GM18861 (cell line): ENCODE measurements around the gene PBX1.

Source experiments
- ATAC-seq: cut with Tn5 transposase; IDR thresholded peaks from one replicate; pipeline ENCODE4 v1.9.1; 2021; ENCODE audit not compliant: unreplicated experiment

The PBX1 gene

DNA sequence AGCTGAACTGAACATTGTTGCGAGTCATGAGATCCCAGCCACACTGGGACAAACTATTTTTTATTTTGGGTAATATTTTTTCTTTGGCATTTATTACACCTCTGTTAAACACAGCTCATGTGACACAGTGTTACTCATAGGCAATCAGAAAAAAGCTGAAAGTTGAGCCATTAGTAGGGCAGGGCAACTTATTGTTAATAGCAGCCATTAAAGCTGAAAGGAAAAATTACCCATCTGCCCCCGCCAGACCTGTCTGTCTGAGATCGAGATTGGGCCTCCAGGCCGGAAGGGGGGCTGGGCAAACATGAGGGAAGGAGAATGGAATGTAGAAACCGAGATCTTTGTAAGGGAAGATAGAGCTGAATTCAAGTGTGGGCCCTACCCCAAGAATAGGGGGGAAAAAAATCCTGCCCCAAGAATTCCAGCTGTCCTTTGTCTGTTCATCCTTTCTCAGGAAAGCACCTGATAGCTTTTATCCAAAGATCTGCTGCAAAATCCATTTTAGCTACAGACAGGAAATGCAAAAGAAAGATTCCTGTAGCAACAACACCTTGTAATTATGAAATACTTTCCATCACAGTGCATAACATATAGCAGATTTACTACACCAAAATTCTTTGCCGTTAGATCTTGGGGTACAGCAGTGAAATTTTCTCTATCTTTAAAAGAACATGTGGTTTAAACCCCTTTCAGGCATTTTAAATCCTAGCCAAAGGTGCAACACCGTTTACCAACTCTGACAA is 212.8 kb downstream of the PBX1 start:
- no peak for ATAC-seq

DNA sequence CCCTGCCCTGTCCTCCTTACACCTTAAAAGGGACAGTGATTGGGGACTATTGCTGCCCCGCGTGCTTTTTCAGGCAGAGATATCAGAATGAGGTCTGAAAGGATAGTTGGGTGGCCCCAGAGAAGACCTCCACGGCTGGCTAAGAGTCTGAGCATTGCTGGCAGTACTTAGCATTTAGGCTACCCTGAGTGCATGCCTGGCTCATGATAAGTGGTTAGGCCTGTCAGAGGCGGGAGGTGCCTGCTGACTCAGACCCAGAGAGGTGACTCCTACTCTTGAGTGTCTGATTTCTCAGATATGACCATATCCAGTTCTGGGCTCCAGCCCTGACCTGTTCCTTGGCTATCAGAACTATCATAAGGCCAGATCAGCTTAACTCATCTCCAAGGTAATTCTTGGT is 213.7 kb downstream of the PBX1 start:
- no peak for ATAC-seq

DNA sequence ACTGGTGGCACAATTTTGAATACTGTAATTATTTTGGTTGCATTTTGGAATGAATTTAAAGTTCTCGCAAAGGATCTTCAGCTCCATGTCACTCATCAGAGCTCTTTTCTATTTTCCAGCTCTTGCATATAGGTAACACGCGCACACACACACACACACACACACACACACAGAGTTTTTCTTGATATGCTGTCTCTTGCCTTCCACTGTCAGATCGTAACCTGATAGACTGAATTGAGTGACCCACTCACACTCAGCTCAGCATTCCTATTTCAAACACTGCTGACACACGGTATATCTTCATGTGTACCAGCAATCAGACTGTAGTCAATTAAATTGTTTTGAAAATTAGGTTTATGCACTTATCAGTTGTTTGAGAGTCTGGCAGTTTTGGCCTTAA is 214.1 kb downstream of the PBX1 start:
- ATAC-seq, result no peak

DNA sequence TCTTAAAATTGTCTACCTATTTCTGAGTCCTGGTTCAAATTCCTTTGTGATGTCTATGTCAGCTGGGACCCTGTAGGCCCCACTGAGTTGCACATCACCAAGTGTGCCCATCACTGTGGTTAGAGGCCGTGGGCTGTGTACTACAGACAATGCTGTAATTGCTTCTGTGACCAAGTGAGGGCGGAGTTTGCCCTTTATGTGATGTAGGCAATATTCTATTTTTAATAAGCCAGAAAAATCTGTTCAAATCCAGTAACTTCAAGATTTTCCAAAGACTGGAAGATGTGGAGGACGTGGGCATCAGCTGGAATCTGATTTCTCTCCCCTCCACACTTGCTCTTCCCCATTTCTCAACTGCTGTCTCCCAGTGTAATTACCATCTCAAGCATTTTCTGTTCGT is 215.4 kb downstream of the PBX1 start:
- no peak for ATAC-seq

DNA sequence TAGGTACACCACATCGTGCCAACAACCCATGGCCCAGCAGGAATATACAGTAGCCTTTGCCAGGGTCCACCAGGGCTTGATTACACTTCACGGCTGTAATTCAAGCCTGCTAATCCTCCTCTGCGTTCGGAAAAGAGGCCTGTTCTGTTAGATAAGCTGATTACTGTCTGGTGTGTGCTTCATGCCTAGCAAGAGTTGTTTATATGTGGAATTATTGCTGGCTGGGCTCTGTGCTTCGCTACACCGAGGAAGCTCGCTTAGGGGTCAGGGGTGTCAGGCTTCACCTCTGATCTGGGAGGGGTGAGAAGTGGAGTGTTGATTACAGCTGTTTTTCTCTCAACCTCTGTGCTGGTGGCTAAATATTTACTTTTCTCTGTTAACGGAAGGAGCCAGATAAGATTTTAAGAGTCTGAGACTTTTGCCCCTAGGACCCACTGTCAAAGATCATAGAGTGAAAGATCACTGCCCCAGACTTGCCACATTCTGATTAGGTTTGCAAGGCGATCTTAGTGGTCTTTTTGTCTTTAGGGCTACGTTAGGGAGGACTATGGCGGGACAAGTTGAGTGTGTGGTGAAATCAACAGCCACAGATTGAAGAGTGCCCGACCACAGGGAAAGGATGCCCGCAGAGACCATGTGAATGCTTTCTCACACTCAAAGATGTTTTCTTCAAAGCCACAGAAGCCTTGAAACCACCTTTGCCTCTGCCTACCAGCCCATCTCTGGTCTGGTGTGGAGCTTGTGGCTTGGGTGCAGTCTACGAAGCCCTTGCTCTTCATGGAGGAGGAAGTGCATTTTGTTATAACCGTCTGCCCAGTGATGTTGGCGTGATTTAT is 216.1 kb downstream of the PBX1 start:
- ATAC-seq, result no peak

- ATAC-seq, result no peak
Observed at GRCh38 chr1:164777518-164777917, 218.5 kb downstream of the PBX1 start.

- no peak for ATAC-seq
Observed at GRCh38 chr1:164779376-164779775, 220.4 kb downstream of the PBX1 start.

DNA sequence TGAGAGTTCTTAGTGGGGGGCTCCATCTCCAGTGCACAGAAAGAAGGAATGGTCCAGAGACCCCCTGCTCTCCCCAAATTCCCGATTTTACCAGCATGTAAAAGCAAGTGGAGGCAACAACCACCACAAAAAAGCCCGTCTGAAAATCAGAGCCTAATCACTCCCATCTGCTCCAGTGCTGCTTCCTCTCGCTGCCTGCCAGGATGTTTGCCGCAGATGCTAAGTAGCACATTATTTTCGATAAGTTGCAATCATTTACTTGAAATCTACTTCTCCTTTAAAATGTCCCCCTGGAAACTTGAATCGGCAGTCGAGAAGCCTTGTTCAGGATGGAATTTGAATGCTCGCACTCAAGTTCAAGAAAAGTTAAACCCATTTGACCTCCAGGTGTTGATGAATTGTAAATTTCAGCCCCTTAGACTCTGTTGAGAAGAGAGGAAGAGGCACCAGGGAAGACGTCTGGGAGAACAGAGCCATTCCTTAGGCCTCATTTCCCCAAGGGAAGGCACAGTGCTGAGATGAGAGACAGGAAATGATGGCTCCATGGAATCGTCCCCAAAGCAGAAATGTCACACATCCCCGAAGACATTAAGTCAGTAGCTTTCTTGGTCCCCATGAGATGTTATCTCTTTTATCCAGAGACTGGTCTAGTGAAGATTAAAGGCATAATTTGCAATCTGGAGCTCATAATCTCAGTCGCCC is 221.3 kb downstream of the PBX1 start:
- ATAC-seq, result no peak

DNA sequence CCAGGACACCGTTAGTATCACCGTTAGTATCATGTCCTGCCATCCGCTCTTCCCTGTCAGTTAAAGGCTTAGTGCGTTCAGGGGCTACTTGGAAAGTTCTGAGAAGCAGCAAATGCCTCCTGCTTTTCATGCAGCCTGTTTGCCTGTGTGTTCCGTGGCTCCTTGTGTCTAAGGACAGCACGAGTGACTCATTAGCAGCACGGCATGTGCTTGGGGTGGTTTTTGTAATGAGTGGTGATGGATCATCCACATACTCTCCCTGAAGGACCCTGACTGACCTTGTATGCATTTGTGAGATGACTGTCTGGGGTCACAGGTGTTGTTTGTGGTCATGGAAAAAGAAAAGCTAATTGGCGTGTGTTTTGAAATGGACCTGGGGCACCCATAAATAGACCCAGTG is 221.9 kb downstream of the PBX1 start:
- ATAC-seq, result no peak

DNA sequence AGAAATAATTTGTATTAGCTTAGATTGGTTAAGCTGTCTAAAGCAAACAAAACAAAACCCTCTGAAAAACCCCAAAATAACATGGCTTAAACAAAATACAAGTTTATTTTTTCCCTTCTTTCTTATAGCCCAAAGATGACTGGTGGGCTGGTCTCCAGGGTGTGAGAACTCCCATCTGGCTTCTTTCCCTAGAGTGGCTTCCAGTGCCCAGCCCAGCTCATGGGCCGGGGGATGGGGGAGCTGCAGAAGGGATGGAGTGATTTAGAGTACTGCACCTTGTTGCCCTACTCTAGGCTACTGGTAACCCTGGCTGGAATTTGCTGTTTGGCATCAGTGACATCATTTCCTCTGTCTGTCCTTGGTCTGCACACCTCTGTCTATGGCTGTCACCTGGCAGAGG is 223.0 kb downstream of the PBX1 start:
- ATAC-seq, result no peak

GRCh38 chr1:164783778-164784555 is 225.0 kb downstream of the PBX1 start:
- ATAC-seq, result no peak

- ATAC-seq, result no peak
Observed at GRCh38 chr1:164784960-164785359, 226.0 kb downstream of the PBX1 start.

- ATAC-seq, result no peak
Observed at GRCh38 chr1:164785841-164786534, 227.0 kb downstream of the PBX1 start.

GRCh38 chr1:164786980-164787833 is 228.2 kb downstream of the PBX1 start:
- ATAC-seq, result peak; percentile 93

DNA sequence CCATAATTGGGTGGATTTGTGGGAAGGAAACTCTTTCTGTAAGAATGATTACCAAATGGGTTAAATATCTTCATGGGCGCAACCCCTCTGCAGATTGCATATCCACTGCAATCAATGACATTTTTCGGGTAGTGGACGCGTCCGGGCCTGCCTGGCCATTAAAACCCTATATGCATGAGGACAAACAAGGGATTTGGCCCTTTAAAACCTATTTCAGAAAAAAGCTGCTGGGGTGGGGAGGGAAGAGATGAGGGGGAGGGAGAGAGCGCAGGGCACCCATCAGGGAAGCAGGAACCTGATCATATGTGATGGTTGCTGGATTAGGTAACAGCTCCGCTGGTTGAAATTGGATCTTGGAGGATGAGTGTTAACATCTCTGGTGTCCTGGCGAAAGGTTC is 228.8 kb downstream of the PBX1 start:
- no peak for ATAC-seq

DNA sequence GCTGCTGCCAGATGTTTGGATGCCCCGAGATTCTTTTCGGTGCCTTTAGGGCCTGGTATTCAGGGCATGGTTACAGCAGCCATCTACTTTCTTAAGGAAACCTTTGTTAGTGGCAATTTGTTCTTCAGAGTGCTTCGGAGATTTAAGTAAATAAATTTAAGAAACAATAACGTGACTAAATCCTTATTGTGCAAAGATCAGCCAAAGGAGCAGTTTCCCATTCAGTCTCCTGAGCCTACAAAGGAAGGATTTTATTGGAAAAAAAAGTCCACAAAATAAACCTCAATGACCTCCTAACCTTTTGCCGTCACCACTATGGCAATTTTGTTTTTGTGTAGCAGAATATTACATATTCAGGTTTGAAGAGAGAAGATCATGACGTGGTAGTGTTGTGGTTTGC is 231.1 kb downstream of the PBX1 start:
- ATAC-seq, result no peak

- no peak for ATAC-seq
Observed at GRCh38 chr1:164792410-164793004, 233.5 kb downstream of the PBX1 start.

- no peak for ATAC-seq
Observed at GRCh38 chr1:164794356-164794755, 235.4 kb downstream of the PBX1 start.

- ATAC-seq, result no peak
Observed at GRCh38 chr1:164796916-164797315, 237.9 kb downstream of the PBX1 start.
